Measurements from ENCODE around the gene TMEM116.
A peak's percentile ranks its signal among the peaks of the same experiment; 100 is the strongest.
"Not testable (repeated sequence)": the region's sequence is repeated elsewhere in the genome, so short reads cannot be mapped to it uniquely, and the experiment has no call there.

The TMEM116 gene

DNA sequence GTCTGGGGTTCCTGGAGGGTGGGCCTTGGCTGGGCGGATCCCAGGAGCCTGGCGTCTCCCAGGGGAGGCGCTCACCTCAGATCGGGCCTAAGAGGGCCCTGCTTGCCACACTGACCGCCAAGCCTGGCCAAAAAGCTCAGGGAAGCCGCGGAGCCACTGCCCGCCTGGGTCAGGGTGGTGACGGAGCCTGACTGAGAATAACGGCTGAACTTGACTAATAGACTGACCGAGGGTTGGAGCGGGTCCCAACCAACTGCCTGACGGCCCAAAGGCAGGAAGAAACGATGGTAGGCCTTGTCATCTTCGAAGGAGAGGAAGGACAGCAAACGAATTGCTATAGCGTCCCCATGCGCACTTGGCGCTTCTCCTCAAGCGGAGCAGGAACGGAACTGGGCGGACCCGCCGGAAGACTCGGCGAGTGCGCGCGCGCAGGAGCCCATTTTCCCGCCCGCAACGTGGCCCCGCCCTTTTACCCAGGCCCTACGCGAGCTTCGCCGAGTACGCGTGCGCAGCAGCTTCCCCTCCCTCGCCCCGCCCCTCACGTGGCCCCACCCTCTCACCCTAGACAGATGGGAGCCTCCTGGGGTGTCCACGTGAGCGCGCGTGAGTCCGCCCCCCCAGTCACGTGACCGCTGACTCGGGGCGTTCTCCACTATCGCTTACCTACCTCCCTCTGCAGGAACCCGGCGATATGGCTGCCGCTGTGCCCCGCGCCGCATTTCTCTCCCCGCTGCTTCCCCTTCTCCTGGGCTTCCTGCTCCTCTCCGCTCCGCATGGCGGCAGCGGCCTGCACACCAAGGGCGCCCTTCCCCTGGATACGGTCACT is at the start of gene TMEM116, which contains the start of gene ERP29:
TMEM116 (minus strand) TSS at position 391 of the 826 bp plus-strand sequence. CDS start 7,895 bp downstream, outside the sequence.
ERP29 (plus strand) TSS at position 652 of the 826 bp plus-strand sequence; CDS start at position 692, 40 bp downstream.
- peak; percentile 99 to 100 (median 100) for DNase-seq

DNA sequence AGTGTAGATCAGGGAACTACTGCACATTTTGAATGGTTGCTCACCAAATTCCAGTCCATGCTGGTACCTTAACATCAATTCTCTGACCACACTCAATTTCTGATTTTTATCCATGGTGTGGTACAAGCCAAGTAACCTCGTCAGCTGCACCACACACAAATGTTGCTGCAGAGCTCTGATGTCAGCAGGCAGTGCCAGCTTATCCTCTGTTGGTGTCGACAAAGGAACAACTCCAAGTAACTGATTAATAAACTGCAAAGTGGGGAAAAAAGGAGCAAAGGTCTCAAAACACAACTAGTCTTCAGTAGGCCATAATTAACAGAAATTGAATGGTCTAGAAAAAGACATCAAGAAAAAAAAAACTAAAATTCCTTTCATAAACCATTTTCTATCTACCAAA is 48.2 kb upstream of the TMEM116 start:
- DNase-seq: no peak

DNA sequence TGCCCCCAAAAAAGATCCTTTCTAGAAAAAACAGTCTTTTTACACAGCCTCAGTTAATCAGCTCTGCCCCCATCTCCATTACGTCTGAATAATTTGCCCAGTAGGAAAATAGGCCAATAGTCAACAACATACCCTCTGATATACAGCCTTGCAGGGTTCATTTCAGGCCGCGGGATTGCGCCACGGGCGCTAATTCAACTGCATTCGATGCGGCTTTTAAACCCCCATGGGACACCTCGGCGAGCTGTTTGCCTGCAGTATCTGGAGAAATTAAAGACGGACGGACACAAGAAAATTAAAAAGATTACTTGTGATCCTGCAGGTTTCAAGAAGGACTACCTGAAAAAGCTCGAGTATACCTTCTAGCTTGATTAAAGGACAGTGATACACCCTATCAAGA is 36.4 kb upstream of the TMEM116 start:
- no peak for DNase-seq

DNA sequence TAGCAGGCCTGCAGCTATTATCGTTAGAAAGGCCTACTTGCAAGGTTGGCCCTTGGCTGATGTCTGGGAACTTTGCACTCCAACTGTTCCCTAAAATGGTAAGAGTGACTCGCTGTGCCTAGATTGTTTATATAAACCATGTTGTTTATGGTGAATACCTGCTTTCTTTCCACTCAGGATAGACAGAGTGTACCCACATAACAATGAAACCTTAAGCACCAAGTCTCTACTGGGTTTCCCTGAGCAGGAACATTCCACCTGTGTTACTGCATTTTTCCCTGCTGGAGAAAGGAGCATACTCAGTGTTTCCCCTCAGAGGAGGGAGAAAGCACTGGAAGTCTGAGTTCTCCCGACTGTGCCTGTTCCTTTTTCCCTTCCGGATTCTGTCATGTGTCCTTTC is 33.0 kb upstream of the TMEM116 start:
- no peak for DNase-seq

GRCh38 chr12:112036614-112037013 is 23.6 kb upstream of the TMEM116 start:
- DNase-seq: not testable (repeated sequence)

DNA sequence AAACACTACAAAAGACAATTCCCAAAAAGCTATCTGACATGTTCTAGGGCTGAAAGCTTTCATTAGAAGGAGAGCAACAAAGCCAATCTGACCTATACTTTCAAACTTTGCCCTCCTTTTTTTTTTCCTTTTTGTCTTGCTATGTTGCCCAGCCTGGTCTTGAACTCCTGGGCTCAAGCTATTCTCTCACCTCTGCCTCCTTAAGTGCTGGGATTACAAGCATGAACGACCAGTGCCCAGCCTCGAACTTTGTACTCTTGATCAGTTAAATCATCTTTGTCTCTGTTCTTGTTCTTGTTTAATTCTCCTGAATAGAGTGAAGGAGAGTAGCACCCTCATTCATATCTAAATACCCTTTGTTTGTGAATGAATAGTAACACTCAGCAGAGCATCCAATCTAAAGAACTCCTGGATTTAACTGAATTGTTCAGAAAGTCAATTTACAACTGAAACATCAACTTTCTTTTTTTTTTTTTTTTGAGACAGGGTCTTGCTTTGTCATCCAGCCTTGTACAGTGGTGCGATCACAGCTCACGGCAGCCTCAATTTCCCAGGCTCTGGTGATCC is 22.3 kb upstream of the TMEM116 start:
- no peak for DNase-seq

DNA sequence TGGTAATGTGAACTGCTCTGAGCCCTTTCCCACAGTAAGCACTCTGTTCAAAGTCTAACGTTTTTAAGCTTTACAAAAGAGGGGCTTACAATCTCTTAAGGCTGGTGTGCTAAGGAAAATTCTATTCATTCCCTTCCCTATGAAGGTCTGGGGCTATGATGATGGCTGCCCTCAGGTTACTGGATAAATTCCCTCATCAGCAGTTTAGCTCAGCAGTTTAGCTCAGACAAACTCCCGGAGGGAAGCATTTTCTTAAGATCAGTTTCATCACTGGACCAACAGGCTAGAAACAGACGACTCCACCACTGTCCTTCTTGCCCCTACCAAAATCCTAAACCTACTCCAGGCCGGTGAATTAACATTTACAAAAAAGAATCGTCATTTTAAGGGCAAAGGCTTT is 19.3 kb upstream of the TMEM116 start:
- no peak for DNase-seq

GRCh38 chr12:112031472-112031871 is 18.5 kb upstream of the TMEM116 start:
- DNase-seq: no peak

GRCh38 chr12:112029301-112029700 is 16.3 kb upstream of the TMEM116 start:
- DNase-seq: no peak

- DNase-seq: no peak
Observed at GRCh38 chr12:112025808-112026375, 12.9 kb upstream of the TMEM116 start.

DNA sequence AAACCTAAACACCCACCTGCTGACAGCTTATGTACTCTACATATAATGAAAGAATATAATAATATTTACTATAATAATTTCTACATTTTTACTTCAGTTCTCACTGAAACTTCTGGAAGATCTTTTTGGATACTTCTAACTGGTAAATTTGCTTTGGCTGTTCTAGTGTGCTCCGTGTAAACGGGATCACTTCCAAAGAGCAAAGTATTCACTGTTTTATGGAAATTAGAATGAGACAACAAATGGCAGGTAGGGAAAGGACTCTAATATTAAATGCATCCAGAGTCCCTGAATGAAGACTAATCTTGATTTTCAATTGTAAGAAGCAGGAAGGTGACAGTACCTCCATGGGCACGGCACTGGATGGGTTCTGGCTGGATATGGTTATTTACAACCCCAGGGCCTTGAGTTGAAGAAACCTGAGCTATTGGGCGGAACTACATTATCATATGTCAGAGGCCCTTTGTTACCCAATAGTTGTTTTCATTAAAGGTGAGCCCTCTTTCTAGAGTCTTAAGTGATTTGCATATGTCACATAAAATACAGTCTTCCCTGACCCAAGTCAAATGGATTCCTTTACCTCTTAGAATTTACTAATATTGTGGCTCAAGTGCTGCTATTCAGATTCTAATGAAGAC is 10.9 kb upstream of the TMEM116 start:
- no peak for DNase-seq

GRCh38 chr12:112022241-112023016 is 9.5 kb upstream of the TMEM116 start:
- DNase-seq: no peak

DNA sequence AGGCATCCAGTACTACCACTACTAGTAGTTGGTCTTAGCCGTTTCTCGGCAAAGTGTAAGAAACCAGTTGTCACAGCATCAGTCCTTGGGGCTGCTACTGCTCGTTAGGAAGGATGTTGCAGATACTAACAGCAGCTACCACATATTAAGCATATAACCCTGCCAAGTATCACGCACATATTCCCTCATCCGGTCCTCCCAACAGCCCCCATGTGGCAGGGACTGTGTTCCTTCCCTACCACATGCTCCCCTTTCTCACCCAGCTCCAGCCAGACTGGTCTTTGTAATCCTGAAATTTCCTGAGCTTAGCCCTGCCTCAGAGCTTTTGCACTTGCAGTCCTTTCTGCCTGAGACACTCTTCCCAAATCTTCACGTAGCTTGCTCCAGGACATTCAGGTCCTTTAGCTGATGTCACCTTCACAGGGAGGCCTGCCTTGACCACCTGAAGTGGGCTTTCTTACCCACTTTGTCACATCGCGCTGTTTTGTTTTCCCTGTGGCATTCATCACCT is 8.0 kb upstream of the TMEM116 start:
- DNase-seq: no peak

GRCh38 chr12:112018571-112019237 is 5.7 kb upstream of the TMEM116 start:
- DNase-seq: no peak

DNA sequence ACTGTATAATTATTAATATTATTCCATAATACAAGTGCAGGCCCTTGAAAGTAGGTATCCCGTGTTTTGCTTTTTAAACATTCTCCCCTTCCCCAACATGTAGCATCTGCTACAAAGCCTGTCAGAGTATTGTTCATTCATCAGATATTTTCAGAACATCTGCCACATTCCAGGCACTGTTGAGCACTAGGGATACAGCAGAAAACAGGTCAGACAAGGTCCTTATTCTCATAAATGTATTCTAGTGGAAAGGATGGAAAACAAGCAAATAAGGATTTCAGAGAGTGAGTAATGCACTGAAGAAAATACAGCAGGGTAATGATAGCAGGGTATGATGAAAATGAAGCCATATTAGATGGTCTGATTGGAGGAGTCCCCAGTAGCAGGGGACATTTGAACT is 4.1 kb upstream of the TMEM116 start:
- DNase-seq: no peak

GRCh38 chr12:112015938-112016337 is 3.0 kb upstream of the TMEM116 start:
- DNase-seq: no peak

GRCh38 chr12:112013601-112014402 is 837 bp upstream of the TMEM116 start:
- peak in 3 of 4 experiments; percentile 20 to 43 (median 31) for DNase-seq

- DNase-seq: no peak
Observed at GRCh38 chr12:112011685-112012084, 1.3 kb downstream of the TMEM116 start.

DNA sequence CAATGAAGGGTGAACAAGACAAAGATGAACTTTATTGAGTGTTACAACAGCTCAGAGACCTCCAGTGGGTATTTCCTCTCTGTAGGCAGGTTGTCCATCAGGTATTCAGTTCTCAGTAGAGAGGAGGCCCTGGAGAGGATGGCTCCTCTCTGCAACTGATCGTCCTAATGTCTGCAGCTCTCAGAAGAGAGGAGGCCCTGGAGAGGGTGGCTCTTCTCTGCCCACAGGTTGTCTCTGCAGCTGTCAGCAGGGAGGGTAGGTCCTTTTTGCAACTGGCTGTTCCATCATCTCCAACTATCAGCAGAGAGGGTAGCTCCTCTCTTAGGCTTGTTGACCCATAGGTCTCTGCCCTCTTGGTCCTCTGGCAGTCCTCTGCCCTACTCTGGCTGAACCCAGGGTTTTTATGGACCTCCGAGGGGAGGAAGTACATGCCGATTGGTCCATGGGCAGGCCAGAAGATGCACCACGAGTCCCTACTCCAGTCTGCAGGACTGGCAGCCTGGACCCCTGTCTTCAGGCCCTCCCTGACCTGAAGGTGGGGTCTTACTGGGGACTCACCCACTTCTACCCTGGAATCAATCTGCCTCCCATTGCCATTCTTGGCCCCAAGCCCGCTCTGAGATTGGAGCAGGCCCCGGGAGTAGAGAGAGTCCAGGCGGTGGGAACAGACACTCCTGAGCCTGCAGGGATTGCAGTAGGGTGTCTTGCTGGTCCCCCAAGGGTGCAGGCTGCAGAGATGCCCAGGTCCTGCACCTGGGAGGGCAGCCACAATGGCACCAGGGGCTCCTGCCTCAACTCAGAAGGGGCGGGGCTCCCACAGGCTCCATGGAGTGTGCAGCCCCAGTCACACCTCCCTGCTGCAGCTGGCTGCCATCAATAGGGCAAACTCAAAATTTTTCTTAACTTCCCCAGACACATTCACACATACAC is 2.3 kb downstream of the TMEM116 start:
- no peak for DNase-seq

DNA sequence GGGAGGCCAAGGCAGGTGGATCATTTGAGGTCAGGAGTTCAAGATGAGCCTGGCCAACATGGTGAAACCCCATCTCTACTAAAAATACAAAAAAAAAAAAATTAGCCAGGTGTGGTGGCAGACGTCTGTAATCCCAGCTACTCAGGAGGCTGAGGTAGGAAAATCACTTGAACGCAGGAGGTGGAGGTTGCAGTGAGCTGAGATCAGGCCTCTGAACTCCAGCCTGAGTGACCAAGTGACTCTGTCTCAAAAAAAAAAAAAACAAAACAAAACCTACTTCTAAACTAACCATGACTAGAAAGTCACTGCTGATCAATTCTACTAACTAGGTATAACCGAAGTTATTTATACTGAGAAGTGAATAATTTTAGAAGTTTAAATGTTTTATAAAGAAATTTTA is 3.4 kb downstream of the TMEM116 start:
- DNase-seq: not testable (repeated sequence)

Measured in activated naive CD4-positive, alpha-beta T cell (primary cell).